OCI-LY3 (cell line): ENCODE data around the gene PTPRT.

ENCODE experiments used
- EZH2phosphoT487 ChIP-seq: fragments of 200-600 bp; shearing (Covaris generic); IDR thresholded peaks from 2 replicates; pipeline ENCODE4 v1.6.1; 2018; ENCODE audit warnings: antibody characterized with exemption, mixed run types, low read depth
- TF ChIP-seq, protein P1 (sequence below): fragments of 200-600, 300-600 bp; sonication (generic); IDR thresholded peaks from 2 replicates; pipeline ENCODE4 v1.5.1; 2014; ENCODE audit warnings: antibody characterized with exemption, low read length, low read depth

GRCh38 chr20:42954951-42955350 lies 234.8 kb downstream of the PTPRT start:
- TF ChIP-seq, protein P1, sequence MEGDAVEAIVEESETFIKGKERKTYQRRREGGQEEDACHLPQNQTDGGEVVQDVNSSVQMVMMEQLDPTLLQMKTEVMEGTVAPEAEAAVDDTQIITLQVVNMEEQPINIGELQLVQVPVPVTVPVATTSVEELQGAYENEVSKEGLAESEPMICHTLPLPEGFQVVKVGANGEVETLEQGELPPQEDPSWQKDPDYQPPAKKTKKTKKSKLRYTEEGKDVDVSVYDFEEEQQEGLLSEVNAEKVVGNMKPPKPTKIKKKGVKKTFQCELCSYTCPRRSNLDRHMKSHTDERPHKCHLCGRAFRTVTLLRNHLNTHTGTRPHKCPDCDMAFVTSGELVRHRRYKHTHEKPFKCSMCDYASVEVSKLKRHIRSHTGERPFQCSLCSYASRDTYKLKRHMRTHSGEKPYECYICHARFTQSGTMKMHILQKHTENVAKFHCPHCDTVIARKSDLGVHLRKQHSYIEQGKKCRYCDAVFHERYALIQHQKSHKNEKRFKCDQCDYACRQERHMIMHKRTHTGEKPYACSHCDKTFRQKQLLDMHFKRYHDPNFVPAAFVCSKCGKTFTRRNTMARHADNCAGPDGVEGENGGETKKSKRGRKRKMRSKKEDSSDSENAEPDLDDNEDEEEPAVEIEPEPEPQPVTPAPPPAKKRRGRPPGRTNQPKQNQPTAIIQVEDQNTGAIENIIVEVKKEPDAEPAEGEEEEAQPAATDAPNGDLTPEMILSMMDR, result no peak
- no peak for TF ChIP-seq EZH2phosphoT487
